Measurements from ENCODE around the gene PPM1L.

PPM1L gene

GRCh38 chr3:161108840-161109239 is 352.8 kb downstream of the PPM1L start:
- Histone ChIP-seq H3K4me3 (ENCODE audit: low read depth in 1 of 2, low read length in 2 of 2) (no peak overlapping the region), H3K36me3 (ENCODE audit: control insufficient read depth in 1 of 2, insufficient read depth in 2 of 2, low read length in 2 of 2) (no peaks in the 10 kb centered on the region), H3K27ac (ENCODE audit: low read length) (no peak overlapping the region), H3K4me1 (ENCODE audit: control insufficient read depth in 1 of 2, insufficient read depth in 2 of 2, low read length in 2 of 2) (no peaks in the 10 kb centered on the region), H3K9me3 (ENCODE audit: control insufficient read depth in 1 of 2, low read length in 2 of 2) (no peaks in the 10 kb centered on the region), H3K27me3 (ENCODE audit: low read depth, low read length) (no peaks in the 10 kb centered on the region)

- Histone ChIP-seq H3K36me3 (ENCODE audit: control insufficient read depth in 1 of 2, insufficient read depth in 2 of 2, low read length in 2 of 2) (no peaks in the 10 kb centered on the region), H3K27me3 (ENCODE audit: low read depth, low read length) (no peaks in the 10 kb centered on the region), H3K4me1 (ENCODE audit: control insufficient read depth in 1 of 2, insufficient read depth in 2 of 2, low read length in 2 of 2) (no peaks in the 10 kb centered on the region), H3K9me3 (ENCODE audit: control insufficient read depth in 1 of 2, low read length in 2 of 2) (peaks cover 0 to 30% of the 10 kb centered on the region in 2 donors), H3K27ac (ENCODE audit: low read length) (no peak overlapping the region), H3K4me3 (ENCODE audit: low read depth in 1 of 2, low read length in 2 of 2) (no peak overlapping the region)
These were observed 361.6 kb downstream of the PPM1L start for GRCh38 chr3:161117646-161118045.

- Histone ChIP-seq H3K4me3 (ENCODE audit: low read depth in 1 of 2, low read length in 2 of 2) (no peak overlapping the region), H3K9me3 (ENCODE audit: control insufficient read depth in 1 of 2, low read length in 2 of 2) (peaks cover 7 to 25% of the 10 kb centered on the region in 2 donors), H3K4me1 (ENCODE audit: control insufficient read depth in 1 of 2, insufficient read depth in 2 of 2, low read length in 2 of 2) (no peaks in the 10 kb centered on the region), H3K27ac (ENCODE audit: low read length) (no peak overlapping the region), H3K27me3 (ENCODE audit: low read depth, low read length) (no peaks in the 10 kb centered on the region), H3K36me3 (ENCODE audit: control insufficient read depth in 1 of 2, insufficient read depth in 2 of 2, low read length in 2 of 2) (no peaks in the 10 kb centered on the region)
These were observed 370.5 kb downstream of the PPM1L start for GRCh38 chr3:161126495-161126894.

Measured in muscle layer of duodenum (tissue), 2 donors.